Right lobe of liver (tissue), 4 donors: Measurements from ENCODE around the gene UQCRH.

Experiments
- POLR2A ChIP-seq: fragments of 450-650 bp; IDR thresholded peaks from one replicate; pipeline ENCODE4 v1.6.1; 2017; ENCODE audit warnings: antibody characterized with exemption, mild to moderate bottlenecking
- TF ChIP-seq, protein P1 (sequence below), 4 donors: fragments of 200-600 bp in 3 of 4; fragments of 450-650 bp in 1 of 4; IDR thresholded peaks; one replicate each; pipeline versions ENCODE4 v1.5.1 to v1.8.0; 2016 to 2022; ENCODE audit warnings: antibody characterized with exemption in 4 of 4, mild to moderate bottlenecking in 2 of 4
- donor health status: DM: no; HTN: no; CAD: no.
- donor health status: DM: no; HTN: no; CAD: no.
- donor health status: DM: no; HTN: yes; CAD: no.

DNA sequence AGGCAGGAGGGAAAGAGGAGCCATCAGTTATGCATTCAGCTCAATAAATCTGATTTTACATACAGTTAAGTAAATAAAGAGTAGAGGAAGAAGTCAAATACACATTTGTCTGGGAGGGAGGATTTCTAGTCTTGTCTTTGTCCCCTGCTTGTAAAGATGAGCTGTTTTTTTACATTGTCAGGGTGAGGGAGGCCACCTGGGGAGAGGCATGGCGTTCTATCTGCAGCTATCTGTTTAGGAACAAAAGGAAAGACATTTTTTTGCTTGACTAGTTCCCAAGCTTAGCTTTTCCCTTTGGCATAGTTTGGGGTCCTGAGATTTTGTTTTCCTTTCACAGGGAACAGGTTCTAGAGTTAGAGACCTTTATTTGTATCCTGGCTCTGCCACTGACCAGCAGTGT lies 41.0 kb upstream of the UQCRH start:
- TF ChIP-seq, protein P1, sequence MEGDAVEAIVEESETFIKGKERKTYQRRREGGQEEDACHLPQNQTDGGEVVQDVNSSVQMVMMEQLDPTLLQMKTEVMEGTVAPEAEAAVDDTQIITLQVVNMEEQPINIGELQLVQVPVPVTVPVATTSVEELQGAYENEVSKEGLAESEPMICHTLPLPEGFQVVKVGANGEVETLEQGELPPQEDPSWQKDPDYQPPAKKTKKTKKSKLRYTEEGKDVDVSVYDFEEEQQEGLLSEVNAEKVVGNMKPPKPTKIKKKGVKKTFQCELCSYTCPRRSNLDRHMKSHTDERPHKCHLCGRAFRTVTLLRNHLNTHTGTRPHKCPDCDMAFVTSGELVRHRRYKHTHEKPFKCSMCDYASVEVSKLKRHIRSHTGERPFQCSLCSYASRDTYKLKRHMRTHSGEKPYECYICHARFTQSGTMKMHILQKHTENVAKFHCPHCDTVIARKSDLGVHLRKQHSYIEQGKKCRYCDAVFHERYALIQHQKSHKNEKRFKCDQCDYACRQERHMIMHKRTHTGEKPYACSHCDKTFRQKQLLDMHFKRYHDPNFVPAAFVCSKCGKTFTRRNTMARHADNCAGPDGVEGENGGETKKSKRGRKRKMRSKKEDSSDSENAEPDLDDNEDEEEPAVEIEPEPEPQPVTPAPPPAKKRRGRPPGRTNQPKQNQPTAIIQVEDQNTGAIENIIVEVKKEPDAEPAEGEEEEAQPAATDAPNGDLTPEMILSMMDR (IDR thresholded peaks at IDR 0.05), result no peak
- TF ChIP-seq POLR2A, result no peak
